HG03095 (cell line): Measurements from ENCODE around the gene LRRC43.

Experiments
- ATAC-seq: cut with Tn5 transposase; IDR thresholded peaks from one replicate; pipeline ENCODE4 v1.9.1; 2021; ENCODE audit warnings: moderate library complexity; ENCODE audit not compliant: unreplicated experiment

LRRC43 gene, protein sequence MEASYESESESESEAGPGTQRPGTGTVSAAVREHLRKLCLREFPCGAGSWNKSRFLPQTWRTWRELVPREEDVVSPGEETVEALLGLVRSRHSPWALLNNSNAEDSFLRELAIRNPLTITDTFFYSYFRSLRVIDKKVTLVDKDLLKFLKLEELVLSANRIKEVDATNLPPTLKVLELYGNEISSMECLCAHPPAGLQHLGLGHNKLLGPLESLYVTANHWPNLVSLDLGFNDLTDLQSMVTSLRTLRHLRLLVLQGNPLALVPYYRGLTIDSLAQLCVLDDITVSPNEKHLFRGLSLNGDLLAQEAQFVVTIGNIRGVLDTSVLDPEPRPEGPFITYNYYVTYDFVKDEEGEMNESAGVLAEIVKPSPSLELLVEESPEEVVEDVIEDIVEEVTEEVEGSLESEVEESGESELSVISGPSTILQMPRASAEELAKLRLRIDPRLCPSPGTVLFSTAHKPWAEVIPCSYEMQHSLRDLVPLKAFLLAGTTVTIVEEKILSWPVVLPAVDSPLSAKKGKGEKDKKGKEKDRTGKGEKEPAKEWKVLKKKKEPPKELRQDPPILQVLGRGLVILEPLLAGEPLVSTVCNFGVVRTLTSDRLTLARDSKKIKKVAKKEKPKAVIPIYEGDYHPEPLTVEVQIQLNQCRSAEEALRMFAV

DNA sequence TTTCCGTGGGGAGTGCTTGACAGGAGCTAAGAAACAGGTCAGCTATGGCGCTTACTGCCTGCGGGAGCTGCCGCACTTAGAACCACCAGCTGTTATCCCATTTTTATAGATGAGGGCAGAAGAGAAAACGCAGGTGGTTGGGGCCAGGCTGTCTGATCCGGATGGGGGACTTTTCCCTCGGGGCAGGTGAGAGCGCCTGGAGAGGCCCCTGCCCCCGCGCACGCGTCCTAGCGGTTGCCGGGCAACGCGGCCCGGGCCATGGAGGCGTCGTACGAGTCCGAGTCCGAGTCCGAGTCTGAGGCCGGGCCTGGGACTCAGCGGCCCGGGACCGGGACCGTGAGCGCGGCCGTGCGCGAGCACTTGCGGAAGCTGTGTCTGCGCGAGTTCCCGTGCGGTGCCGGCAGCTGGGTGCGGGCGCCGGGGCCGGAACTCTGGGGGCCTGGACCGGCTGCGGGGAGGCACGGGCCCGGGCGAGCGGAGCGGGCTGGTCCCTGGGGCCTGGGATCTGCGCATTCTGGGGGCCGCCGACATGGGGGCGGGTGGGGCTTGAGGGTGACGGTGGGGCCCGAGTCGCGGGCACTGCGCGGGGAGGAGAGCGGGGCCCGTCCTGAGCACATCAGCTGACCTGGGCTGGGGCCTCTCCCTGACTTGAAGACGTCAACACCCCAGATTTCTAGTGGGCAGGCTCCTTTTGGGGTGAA lies at the start of gene LRRC43:
LRRC43 (plus strand) TSS at position 237 of the 701 bp plus-strand sequence; CDS start at position 259, 22 bp downstream.
- no peak for ATAC-seq

DNA sequence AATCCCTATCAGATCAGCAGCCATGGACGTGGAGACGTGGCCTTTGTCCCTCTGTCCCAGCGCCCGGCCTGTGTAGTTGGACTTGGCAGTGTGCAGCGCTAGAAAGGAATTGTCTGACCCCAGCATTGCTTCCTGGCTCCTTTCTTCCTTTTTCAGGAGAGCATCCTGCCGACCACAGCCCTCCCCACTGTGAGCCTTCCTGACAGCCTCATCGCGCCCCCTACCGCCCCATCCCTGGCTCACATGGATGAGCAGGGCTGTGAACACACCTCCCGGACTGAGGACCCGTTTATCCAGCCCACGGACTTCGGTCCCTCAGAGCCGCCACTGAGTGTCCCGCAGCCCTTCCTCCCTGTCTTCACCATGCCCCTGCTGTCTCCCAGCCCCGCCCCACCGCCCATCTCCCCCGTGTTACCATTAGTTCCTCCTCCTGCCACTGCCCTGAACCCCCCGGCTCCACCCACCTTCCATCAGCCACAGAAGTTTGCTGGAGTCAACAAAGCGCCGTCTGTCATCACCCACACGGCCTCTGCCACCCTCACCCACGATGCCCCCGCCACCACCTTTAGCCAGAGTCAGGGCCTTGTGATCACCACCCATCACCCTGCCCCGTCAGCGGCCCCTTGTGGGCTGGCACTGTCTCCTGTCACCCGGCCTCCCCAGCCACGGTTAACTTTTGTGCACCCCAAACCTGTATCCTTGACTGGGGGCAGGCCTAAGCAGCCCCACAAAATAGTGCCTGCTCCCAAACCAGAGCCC lies 49.6 kb upstream of the LRRC43 start:
- ATAC-seq = no peak

DNA sequence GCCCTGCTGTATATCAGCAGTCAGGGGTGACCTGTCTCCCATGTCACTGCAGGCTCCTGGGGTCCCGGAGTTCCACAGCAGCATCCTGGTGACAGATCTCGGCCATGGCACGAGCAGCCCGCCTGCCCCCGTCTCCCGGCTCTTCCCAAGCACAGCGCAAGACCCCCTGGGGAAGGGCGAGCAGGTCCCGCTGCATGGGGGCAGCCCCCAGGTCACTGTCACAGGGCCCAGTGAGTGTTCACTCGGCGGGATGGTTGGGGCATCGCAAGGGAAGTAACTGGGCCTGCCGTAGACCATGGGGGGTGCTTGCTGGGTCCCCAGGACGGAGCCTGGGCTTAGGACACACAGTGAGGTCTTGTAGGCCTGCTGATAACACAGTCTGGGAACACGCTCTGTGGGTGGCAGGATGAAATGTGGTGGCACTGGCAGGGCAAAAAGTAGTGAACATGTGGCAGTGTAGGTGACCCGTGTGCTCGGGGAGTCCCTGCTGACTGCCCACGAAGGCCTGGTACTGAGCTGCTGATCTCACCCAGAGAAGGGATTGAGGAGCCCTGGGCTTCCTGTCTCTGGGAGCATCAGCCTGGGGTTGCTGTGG lies 47.4 kb upstream of the LRRC43 start:
- ATAC-seq = no peak

DNA sequence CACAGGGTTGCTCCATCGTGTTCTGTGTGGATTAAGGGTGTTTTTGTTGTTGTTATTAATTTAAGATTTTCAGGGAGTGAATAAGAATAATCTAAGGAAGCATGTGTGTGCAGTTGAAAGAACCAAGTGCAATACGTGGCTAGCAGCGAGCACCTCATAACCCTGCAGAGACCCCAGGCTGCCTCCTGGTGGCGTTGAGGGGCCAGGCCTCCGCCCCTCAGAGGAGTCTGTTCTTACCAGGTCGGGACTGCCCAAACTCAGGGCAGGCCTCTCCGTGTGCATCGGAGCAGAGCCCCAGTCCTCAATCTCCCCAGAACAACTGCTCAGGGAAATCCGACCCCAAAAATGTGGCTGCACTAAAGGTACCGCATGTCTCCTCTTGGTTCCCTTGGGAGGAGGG lies 45.7 kb upstream of the LRRC43 start:
- no peak for ATAC-seq

DNA sequence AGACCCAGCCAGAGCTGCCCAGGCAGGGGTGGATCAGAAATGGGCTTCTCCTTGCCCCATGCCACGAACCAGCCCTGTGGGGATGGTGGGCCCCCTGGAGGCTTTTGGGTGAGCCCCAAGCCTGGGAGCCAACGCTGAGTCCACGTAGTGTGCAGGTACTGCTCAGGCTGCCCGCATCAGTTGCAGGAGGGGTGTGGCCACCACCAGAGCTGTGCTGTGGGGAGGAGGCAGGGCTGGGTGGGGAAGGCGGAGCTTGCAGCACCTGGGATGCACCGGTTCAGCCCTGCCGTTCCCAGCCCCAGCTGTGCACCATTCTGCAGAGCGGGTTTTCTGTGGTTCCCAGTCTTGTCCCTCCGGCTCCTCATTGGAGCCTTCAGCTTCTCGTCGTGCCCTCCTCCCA lies 45.2 kb upstream of the LRRC43 start:
- ATAC-seq = no peak

DNA sequence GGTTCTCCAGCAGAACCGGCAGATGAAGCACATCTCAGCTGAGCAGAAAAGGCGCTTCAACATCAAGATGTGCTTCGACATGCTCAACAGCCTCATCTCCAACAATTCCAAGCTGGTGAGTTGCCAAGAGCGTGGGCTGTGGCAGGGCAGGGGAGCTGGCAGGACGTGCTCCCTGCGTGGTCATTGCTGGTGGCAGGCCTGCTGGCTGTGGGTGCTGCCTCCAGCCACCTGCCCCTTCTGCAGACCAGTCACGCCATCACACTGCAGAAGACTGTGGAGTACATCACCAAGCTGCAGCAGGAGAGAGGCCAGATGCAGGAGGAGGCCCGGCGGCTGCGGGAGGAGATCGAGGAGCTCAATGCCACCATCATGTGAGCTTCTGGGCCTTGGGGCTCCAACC lies 44.7 kb upstream of the LRRC43 start:
- ATAC-seq = no peak

DNA sequence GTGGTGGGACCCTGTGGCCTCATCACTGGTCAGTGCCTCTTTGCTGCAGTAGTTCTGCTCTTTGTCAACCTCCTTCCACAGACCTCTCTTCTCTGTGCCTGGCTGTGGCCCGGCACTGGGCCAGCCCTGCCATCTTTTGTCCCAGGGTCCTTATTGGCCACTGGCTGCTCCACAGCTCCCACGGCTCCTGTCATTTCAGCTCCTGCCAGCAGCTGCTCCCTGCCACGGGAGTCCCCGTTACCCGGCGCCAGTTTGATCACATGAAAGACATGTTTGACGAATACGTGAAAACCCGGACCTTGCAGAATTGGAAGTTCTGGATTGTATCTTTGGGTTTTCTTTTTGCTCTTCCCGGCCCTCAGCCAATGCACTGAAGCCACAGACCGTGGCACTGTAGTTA lies 44.3 kb upstream of the LRRC43 start:
- no peak for ATAC-seq

DNA sequence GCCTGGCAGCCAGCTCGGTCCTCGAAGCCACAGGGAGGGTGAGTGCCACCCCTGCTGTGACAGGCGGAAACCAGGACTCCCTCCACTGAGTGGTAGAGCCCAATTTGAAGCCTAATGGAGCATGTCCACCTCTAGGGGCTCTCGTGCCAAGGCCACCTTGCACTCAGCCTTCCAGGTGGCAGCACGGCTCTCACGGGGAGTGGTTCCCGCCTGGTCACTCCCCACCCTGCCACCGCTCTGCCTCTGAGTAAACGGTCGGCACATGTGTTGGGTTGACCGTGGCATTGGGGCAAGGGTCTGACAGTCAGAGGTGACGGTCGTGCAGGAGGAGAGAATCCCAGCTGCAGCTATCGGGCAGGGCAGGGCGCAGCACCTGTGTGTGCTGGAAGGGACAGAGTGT lies 43.7 kb upstream of the LRRC43 start:
- ATAC-seq = no peak

DNA sequence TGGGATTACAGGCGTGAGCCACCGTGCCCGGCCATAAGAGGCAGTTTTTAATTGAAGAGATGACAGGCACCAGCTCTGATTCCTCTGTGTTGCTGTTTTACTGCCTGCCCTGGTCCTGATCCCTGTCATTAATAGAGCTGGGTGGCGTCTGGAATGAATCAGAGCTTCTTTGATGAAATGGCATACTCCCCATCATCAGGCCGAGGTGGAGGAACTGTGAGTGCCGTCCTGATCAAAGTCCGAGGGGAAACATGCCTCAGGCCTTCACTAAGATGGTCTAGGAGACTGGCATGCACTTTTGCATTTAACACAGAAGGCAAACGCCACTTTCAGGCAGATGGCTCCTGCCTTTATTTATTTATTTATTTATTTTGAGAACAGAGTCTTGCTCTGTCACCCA lies 43.0 kb upstream of the LRRC43 start:
- ATAC-seq = no peak

DNA sequence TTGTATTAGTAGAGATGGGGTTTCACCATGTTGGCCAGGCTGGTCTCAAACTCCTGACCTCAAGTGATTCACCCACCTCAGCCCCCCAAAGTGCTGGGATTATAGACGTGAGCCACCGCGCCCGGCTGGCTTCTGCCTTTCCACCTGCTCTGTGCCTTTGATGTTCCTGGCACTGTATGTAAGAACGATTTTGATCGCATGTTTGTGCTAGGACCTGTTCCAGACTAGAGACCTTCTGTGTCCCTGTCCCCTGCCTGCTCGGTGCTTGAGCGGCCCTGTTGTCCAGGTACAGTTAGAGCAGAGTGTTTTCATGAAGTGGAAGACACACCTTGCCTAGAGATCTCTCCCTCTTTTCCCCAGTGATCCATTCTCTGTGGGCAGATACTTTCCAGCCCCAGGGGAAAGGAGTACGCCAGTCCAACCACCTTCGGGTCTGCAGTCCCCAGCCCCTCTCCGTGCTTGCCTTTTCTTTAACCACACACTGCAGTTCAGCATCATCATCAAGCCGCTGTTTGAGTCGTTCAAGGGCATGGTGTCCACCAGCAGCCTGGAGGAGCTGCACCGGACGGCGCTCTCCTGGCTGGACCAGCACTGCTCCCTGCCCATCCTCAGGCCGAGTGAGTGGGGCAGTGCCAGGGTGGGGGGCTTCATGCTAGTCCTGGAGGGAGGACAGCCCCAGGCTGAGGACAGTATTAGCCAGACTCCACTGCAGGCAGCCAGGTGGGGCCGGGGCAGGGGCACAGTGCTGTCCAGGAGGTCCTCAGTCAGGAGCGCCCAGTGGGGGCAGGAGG lies 42.3 kb upstream of the LRRC43 start:
- no peak for ATAC-seq

DNA sequence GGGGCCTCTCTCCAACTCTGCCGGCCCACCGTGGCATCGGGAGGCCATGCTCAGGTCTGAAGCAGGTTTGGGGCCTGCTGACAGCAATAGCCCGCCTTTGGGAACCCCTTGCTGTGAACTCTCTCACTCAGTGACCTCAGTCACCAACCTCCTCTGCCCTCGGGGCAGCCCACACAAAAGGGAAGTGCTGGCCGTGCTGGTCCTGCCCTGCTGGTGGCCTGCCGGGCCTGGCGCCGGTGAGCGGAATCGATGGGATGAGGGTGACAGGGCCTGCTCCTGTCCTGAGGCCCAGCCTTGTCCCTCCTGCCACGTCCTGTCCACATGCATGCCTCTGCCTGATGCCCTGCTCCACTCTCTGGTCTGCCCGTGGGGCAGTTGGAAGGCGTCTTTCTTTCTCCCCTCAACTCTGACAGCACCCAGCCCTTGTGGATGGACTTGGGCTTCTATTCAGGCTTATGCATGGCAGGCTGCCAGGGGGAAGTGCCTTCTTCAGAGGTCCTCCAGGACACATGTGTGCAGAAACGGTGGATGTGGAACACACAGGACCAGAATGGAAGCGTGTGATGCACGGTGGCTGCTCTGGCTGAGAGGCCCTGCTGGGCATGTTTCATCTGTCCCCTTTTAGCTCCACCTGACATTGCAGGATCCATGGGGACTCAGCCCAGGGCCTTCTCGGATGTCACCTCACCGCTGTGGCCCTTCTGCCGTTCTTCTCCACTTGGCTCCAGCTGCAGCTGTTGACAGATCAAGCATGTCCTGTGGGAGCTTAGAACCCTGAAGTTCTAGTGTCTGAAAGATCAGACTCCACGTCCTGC lies 40.8 kb upstream of the LRRC43 start:
- no peak for ATAC-seq

DNA sequence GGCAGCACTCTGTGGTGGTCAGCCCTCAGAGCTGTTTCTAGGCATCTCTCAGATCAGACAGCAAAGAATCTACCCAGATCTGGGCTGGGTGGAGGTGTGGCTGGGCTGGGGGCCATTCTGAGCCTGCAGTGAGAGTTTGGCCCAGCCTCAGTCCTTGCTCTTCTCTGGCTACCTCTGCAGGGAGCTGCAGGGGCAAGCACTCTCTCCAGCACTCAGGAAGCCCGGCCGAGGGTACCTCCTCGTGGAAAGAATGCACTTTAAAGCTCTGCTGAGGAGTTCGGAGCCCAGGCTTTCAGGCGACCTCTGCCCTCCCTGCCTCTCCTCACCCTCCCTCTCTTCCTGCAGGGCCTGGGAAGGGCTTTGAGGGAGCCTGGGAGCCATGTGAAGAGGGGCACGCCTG lies 40.1 kb upstream of the LRRC43 start:
- ATAC-seq = no peak

DNA sequence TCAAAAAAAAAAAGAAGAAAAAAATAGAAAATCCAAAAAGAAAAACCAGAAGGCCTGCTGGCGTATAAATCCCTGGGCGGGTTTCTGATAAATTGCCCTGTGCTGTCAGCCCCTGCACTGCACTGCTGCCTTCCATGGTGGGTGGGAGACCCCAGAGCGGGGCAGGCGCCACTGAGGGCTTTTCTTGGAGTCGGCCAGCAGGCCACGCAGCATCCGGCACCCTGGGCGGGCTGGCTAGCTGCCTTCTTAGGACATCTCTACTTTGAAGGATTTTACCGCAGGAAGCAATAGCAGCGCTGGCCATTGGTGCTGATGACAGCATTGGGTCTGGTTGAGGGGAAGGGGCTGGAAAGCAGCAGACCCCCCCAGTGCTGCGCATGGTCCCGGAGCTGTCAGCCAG lies 38.0 kb upstream of the LRRC43 start:
- ATAC-seq = no peak

DNA sequence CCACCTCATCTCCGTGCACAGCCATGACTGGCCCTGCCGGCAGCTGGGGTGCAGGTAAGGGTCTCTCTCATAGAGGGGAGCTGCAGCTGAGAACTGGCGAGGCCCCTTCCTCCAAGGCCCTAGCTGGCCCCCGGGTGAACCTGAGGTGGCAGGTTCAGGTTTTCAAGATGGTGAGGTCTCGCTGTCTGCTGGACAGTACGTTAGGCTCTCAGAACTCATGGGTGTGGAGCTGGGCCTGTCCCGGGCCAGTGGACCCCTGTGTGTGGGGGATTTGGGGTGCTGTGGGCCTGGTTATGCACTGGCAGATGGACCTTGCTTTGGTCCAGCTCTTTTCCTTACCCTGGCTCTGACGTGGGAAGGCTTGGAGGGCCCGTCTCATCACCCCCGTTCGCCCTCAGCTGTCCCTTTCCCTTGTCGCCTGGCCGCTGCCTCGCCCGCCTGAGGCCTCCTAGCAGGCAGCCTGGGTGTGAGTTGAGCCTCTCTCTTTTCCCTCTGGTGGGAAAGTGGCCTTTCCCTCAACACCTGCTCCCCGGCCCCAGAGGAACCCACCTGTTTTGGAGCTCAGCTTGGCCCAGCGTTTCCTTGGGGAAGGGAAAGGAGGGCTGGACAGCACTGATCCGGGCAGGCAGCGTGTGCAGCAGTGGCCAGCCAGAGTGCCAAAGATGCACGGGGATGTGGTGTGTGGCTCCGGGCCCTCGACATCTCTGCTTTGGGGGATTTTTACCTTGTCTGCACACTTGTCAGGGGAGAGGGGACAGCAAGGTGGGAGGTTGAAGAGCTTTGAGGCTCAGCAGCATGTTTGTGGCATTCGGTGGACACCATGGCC lies 37.2 kb upstream of the LRRC43 start:
- no peak for ATAC-seq

DNA sequence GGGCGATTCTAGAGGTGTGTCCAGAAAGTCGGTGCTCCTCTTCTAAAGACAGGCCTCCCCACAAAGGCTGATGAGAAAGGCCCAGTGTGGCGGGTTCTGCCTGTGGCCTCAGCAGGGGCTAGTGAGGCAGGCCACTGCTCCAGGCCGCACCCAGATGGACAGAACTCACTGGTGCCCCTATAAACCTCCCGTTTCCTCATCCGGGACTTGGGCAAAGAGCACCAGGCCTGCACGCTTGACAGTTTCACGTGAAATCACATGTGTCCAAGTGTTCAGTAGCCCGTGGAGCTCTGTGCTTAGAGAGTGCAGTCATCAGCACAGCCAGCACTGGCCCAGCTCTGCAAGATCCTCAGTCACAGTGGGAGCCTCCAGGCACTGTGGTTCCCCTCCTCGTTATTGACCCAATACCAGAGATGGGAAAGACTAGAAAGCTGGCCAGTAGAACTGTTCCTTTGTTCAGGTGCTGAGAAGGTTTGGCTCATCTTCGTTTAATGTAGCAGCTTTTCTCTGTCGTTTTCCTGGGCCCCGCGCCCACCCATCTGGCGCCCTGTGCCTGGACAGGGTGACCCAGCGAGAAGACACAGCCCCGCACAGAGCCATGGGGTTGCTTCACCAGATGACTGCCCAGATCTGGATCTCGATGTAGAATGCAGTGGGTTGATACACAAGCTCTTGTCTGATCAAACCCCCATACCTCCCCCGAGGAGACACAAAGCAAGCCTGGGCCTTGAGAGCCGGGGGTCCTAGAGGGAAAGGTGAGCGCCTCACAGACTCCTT lies 35.2 kb upstream of the LRRC43 start:
- no peak for ATAC-seq

DNA sequence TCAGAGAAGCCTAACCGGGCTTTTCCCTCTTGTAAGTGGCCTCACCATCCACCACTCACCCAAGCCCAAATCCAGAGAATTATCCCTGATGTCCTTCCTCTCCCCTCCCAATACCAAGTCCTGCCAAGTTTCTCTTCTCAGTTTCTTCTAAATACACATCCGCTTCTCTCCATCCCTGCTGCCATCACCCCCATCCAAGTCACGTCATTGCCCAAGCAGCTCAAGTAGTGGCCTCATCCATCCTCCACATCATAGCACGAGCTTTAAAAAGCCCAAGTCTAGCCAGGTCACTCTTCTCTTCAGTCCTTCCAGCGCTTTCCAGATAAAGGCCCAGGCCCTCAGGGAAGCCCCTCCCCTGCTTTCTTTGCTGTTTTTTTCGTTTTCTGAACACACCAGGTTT lies 34.3 kb upstream of the LRRC43 start:
- ATAC-seq = no peak

DNA sequence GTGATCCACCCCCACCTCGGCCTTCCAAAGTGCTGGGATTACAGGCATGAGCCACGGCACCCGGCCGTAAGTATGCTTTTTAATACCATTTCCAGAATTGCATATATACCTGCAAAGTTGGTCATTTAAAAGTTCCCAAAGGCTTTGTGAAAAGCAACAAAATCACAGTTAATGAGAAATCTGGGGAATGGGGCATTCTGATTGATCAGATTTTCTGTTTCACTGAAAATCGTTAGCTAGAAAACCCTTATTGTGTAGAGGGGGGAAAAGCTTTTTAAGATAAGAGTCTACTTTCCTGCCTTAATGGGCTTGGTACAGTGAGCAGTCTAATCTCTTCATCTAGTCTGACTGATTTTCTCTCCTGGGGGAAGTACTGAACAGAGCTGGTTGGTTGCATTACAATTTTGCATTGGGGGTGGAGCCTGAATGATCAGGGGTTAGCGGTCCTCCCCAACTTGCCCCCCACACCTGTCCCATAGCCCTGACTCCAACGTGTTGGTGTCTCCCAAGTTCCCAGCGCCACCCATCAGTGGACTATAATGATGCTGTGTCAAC lies 32.7 kb upstream of the LRRC43 start:
- no peak for ATAC-seq
